ENCODE results near the gene MAJIN. TPM values are rescaled to one million over a fixed set of nuclear protein-coding genes. Genes with fewer than 3 reads are reported as not detected.

The MAJIN gene
- total RNA-seq, 1 experiment from 2014 or later: not detected

GRCh38 chr11:64967375-64967774, 4.5 kb downstream of the MAJIN start:
- no peak overlapping the region for H3K27ac ChIP-seq
- no peaks in the 10 kb centered on the region for H3K4me1 ChIP-seq
- no peak overlapping the region for H3K4me3 ChIP-seq
- no peak for DNase-seq
- no peaks in the 10 kb centered on the region for H3K9me3 ChIP-seq (replicated peaks)
- H3K27me3 ChIP-seq: no peaks in the 10 kb centered on the region; the same call in 1 of the 2 replicates
- H3K36me3 ChIP-seq: no peaks in the 10 kb centered on the region

- no peaks in the 10 kb centered on the region for H3K36me3 ChIP-seq
- no peaks in the 10 kb centered on the region for H3K9me3 ChIP-seq (replicated peaks)
- H3K27ac ChIP-seq: no peak overlapping the region
- H3K4me3 ChIP-seq: no peak overlapping the region
- no peaks in the 10 kb centered on the region; the same call in 1 of the 2 replicates for H3K27me3 ChIP-seq
- DNase-seq: no peak
- H3K4me1 ChIP-seq: no peaks in the 10 kb centered on the region
These were observed 8.8 kb downstream of the MAJIN start for GRCh38 chr11:64963072-64963631.

- Histone ChIP-seq H3K4me3 (no peak overlapping the region), H3K27ac (no peak overlapping the region), H3K4me1 (no peaks in the 10 kb centered on the region), H3K27me3 (no peaks in the 10 kb centered on the region; the same call in 1 of the 2 replicates), H3K36me3 (no peaks in the 10 kb centered on the region), H3K9me3 (replicated peaks) (no peaks in the 10 kb centered on the region)
- DNase-seq: no peak
These were observed 11.2 kb downstream of the MAJIN start for GRCh38 chr11:64960719-64961118.

GRCh38 chr11:64959498-64959897, 12.4 kb downstream of the MAJIN start:
- Histone ChIP-seq H3K4me3 (no peak overlapping the region), H3K27me3 (no peaks in the 10 kb centered on the region; the same call in 1 of the 2 replicates), H3K27ac (no peak overlapping the region), H3K36me3 (no peaks in the 10 kb centered on the region), H3K9me3 (replicated peaks) (no peaks in the 10 kb centered on the region), H3K4me1 (no peaks in the 10 kb centered on the region)
- DNase-seq: no peak

GRCh38 chr11:64954201-64954600, 17.7 kb downstream of the MAJIN start:
- no peaks in the 10 kb centered on the region for H3K9me3 ChIP-seq (replicated peaks)
- no peak for DNase-seq
- no peak overlapping the region for H3K4me3 ChIP-seq

GRCh38 chr11:64951529-64951928, 20.4 kb downstream of the MAJIN start:
- Histone ChIP-seq H3K9me3 (replicated peaks) (no peaks in the 10 kb centered on the region), H3K4me1 (no peaks in the 10 kb centered on the region), H3K27ac (no peak overlapping the region), H3K27me3 (peaks cover 3% of the 10 kb centered on the region; the same call in 1 of the 2 replicates), H3K36me3 (no peaks in the 10 kb centered on the region), H3K4me3 (no peak overlapping the region)
- DNase-seq: no peak

More at GRCh38 chr11:64954201-64954600, 17.7 kb downstream of the MAJIN start:
- Histone ChIP-seq H3K36me3 (no peaks in the 10 kb centered on the region), H3K27me3 (peaks cover 3% of the 10 kb centered on the region; the same call in 1 of the 2 replicates), H3K27ac (no peak overlapping the region), H3K4me1 (no peaks in the 10 kb centered on the region)

GRCh38 chr11:64947208-64947814, 24.6 kb downstream of the MAJIN start:
- Histone ChIP-seq H3K27ac (no peak overlapping the region), H3K27me3 (peaks cover 3% of the 10 kb centered on the region; the same call in 1 of the 2 replicates), H3K36me3 (no peaks in the 10 kb centered on the region), H3K4me1 (no peaks in the 10 kb centered on the region), H3K4me3 (no peak overlapping the region), H3K9me3 (replicated peaks) (no peaks in the 10 kb centered on the region)
- DNase-seq: no peak

GRCh38 chr11:64936539-64936938, 35.4 kb downstream of the MAJIN start:
- Histone ChIP-seq H3K9me3 (replicated peaks) (no peaks in the 10 kb centered on the region), H3K27me3 (peaks cover 20% of the 10 kb centered on the region), H3K36me3 (no peaks in the 10 kb centered on the region), H3K27ac (no peak overlapping the region), H3K4me3 (no peak overlapping the region), H3K4me1 (no peaks in the 10 kb centered on the region; the same call in 1 of the 2 replicates)
- DNase-seq: no peak

GRCh38 chr11:64935359-64936081, 36.4 kb downstream of the MAJIN start, which contains the start of gene GPHA2:
Gene GPHA2, minus strand, starts transcription at chr11:64935893. Its CDS starts 433 bp downstream, at chr11:64935460.
- peaks cover 15% of the 10 kb centered on the region for H3K27me3 ChIP-seq
- no peaks in the 10 kb centered on the region for H3K36me3 ChIP-seq
- H3K4me1 ChIP-seq: no peaks in the 10 kb centered on the region; the same call in 1 of the 2 replicates
- H3K27ac ChIP-seq: no peak within 1 kb of the TSS
- peak; percentile 17 to 47 for DNase-seq
- no peak within 1 kb of the TSS for H3K4me3 ChIP-seq
- H3K9me3 ChIP-seq (replicated peaks): no peaks in the 10 kb centered on the region

- Histone ChIP-seq H3K4me3 (no peak overlapping the region), H3K9me3 (replicated peaks) (no peaks in the 10 kb centered on the region), H3K27ac (no peak overlapping the region), H3K4me1 (no peaks in the 10 kb centered on the region; the same call in 1 of the 2 replicates), H3K27me3 (peaks cover 9% of the 10 kb centered on the region), H3K36me3 (no peaks in the 10 kb centered on the region)
- DNase-seq: no peak
These were observed 37.1 kb downstream of the MAJIN start for GRCh38 chr11:64934682-64935358.

GRCh38 chr11:64933935-64934681, 37.8 kb downstream of the MAJIN start:
- no peak overlapping the region for H3K27ac ChIP-seq
- H3K27me3 ChIP-seq: peaks cover 2% of the 10 kb centered on the region; the same call in 1 of the 2 replicates
- no peaks in the 10 kb centered on the region for H3K36me3 ChIP-seq
- H3K9me3 ChIP-seq (replicated peaks): no peaks in the 10 kb centered on the region
- DNase-seq: no peak
- H3K4me3 ChIP-seq: no peak overlapping the region
- H3K4me1 ChIP-seq: no peaks in the 10 kb centered on the region; the same call in 1 of the 2 replicates

- no peak for DNase-seq
- no peak overlapping the region for H3K27ac ChIP-seq
- no peaks in the 10 kb centered on the region for H3K36me3 ChIP-seq
- H3K4me3 ChIP-seq: no peak overlapping the region
- H3K4me1 ChIP-seq: no peaks in the 10 kb centered on the region; the same call in 1 of the 2 replicates
- no peaks in the 10 kb centered on the region; the same call in 1 of the 2 replicates for H3K27me3 ChIP-seq
- no peaks in the 10 kb centered on the region for H3K9me3 ChIP-seq (replicated peaks)
These were observed 38.5 kb downstream of the MAJIN start for GRCh38 chr11:64933213-64933934.

GRCh38 chr11:64932324-64932723, 39.6 kb downstream of the MAJIN start:
- Histone ChIP-seq H3K36me3 (no peaks in the 10 kb centered on the region), H3K27ac (no peak overlapping the region), H3K27me3 (no peaks in the 10 kb centered on the region), H3K9me3 (replicated peaks) (no peaks in the 10 kb centered on the region), H3K4me3 (no peak overlapping the region), H3K4me1 (no peaks in the 10 kb centered on the region; the same call in 1 of the 2 replicates)
- no peak for DNase-seq
